ENCODE measurements around the gene CDC42SE2. TPM values are rescaled to one million over a fixed set of nuclear protein-coding genes. Genes with fewer than 3 reads are reported as not detected.

CDC42SE2 gene
- total and polyA plus RNA-seq, 2 experiments from 2014 or later: 24.2 to 36.2 TPM

- Histone ChIP-seq H3K36me3 (ENCODE audit: insufficient read depth) (no peaks in the 10 kb centered on the region), H2AFZ (no peak overlapping the region), H3K27ac (ENCODE audit: low read depth) (no peak overlapping the region), H3K4me1 (ENCODE audit: insufficient read depth) (peaks cover 9% of the 10 kb centered on the region; the same call in 1 of the 2 replicates), H3K27me3 (ENCODE audit: insufficient read depth) (no peaks in the 10 kb centered on the region), H3K4me3 (no peak overlapping the region), H3F3A (replicated peaks; ENCODE audit: low read depth) (no peaks in the 10 kb centered on the region), H3K79me2 (replicated peaks; ENCODE audit: insufficient read depth) (no peaks in the 10 kb centered on the region), H3K4me2 (no peak overlapping the region), H3K9me2 (ENCODE audit: insufficient read depth) (no peaks in the 10 kb centered on the region), H4K20me1 (replicated peaks; ENCODE audit: insufficient read depth) (no peaks in the 10 kb centered on the region)
- peaks cover 15% of the 10 kb centered on the region; the same call in 2 of the 3 replicates for H3K36me3 Mint-ChIP-seq (ENCODE audit: low read depth)
- ATAC-seq (no peak), DNase-seq (ENCODE audit: low spot score) (no peak)
- peaks cover 5% of the 10 kb centered on the region; the same call in 2 of the 3 replicates for H3K4me1 Mint-ChIP-seq
- TF ChIP-seq REST (IDR thresholded peaks at IDR 0.05; ENCODE audit: unreplicated experiment) (no peak), STAT1 (IDR thresholded peaks at IDR 0.05; ENCODE audit: unreplicated experiment) (no peak), CTCF (conservative IDR thresholded peaks at IDR 0.05; ENCODE audit: low read depth in 2 of 2) (no peak), ZNF114 (CRISPR knock-in tag; IDR thresholded peaks at IDR 0.05) (no peak), NANOG (IDR thresholded peaks at IDR 0.05; ENCODE audit: borderline replicate concordance) (no peak), JUNB (IDR thresholded peaks at IDR 0.05; ENCODE audit: unreplicated experiment) (no peak), EZH2phosphoT487 (IDR thresholded peaks at IDR 0.05; ENCODE audit: unreplicated experiment) (no peak), ZNF462 (CRISPR knock-in tag; IDR thresholded peaks at IDR 0.05) (no peak), ETS1 (IDR thresholded peaks at IDR 0.05) (no peak), CREB1 (CRISPR knock-in tag; IDR thresholded peaks at IDR 0.05; ENCODE audit: low read depth) (no peak), ZNF331 (CRISPR knock-in tag; IDR thresholded peaks at IDR 0.05; ENCODE audit: low read depth) (no peak), EZH2 (IDR thresholded peaks at IDR 0.05; ENCODE audit: low read depth, unreplicated experiment) (no peak), POLR2AphosphoS5 (IDR thresholded peaks at IDR 0.05; ENCODE audit: low read depth) (no peak)
- H3K4me3 Mint-ChIP-seq: no peak overlapping the region
- H3K9me3 Mint-ChIP-seq: no peaks in the 10 kb centered on the region
- H3K27ac Mint-ChIP-seq: no peak overlapping the region
- no peaks in the 10 kb centered on the region for H3K27me3 Mint-ChIP-seq (ENCODE audit: insufficient read depth, low read depth, poor library complexity)
Observed at GRCh38 chr5:131389096-131389868, 125.4 kb downstream of the CDC42SE2 start.
